ENCODE results near the gene TIAM2.
"Not testable (repeated sequence)": the region's sequence is repeated elsewhere in the genome, so short reads cannot be mapped to it uniquely, and the experiment has no call there.

Gene TIAM2

GRCh38 chr6:155106456-155107115 is 111.5 kb downstream of the TIAM2 start:
- DNase-seq = no peak

DNA sequence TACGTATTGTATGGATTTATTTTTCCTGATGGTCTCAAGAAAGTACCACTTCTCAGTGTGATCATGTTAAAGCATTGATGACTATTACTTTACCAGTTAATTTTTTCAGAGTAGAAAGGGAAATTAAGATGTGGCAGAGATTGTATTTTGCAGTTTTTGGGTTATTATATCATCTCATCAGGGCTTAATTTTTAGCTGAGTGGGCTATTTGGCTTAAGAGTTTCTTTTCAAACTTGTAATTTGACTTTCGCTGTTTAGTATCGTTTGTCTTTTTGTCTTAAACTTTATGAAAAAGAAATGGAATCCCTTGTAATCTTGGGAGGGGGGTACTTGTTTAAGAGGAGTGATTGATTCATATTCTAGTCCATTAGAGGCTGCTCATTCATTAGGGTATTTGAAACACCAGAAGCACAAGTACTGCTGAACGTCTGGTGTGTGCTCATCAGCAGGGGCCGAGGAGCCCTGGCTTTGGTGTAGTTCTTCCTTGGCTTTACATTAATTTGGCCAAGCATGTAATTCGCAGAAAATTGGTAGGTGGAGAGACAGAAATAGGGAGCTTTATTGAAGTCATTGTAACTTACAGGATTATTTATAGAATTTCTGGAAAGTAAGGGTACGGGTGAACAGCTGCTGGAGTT is 112.4 kb downstream of the TIAM2 start:
- no peak for DNase-seq

DNA sequence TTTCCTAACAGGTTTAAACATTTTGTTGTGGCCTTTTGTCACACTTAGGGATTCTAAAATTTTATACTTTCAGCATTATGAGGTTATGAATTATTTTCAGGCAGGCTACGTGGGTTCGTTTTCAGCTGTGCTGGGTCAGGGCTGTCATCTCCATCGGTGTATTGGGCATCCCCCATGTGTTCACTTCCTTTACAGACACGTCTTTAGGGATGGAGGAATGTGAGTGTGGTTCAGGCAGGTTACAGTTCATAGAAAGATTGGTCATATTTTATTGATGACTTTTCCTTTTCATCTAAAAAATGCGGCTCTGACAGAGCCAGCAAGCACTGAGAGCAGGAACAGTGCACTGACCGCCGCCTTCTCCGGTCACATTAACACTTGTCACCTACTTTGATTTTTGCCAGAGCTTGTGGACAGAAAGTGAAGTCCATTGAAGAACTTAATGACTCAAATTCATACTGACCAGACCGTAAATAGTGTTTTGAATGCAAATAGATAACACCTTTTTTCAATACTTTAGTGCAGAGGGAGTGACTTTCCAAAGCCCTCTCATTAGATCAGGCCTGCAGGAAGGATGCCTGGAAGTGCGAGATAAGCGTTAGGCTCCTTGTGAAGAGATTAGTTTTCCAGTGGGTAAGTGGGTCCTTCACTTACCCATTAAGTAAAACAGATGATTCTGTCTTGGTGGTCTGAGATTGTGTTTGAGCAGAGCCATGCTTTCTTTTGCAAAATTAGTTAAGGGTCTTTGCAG is 113.1 kb downstream of the TIAM2 start:
- DNase-seq = no peak

DNA sequence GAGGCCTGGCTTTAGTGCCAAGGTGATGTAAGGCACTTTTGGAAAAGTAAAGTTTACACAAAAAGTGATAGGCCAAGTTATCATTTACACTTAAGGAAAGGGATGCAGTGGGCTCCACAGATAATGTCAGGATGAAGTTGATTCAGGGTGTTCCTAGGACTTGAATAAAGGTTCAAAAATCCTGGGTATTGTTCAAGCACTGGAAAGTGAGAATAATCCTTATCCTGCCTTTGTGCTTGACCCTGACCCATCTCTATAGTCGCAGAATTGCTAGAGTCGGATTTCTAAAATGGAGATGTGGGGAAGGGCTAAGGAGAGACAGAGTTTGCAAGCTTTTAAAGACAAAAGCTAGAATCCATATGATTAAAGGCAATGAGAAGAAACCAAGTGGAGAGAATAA is 115.6 kb downstream of the TIAM2 start:
- DNase-seq = no peak

DNA sequence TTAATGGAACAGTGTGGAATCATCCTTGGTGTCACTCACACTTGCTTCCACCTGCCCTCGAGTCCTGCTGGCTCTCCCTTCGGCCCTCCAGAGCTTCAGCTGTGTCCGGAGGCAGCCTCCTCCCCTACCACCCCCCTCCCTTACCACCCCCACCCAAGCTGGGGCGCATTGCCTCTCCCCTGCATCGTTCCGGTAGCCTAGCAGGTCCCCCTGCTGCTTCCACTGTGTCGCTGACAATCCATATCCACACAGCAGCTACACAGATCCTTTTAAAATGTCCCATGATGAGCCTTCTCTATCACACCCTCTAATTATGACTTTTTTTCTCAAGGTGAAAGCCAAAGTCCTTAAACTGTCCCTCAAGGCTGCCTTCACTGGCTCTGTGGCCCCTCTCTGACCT is 117.6 kb downstream of the TIAM2 start:
- no peak for DNase-seq

DNA sequence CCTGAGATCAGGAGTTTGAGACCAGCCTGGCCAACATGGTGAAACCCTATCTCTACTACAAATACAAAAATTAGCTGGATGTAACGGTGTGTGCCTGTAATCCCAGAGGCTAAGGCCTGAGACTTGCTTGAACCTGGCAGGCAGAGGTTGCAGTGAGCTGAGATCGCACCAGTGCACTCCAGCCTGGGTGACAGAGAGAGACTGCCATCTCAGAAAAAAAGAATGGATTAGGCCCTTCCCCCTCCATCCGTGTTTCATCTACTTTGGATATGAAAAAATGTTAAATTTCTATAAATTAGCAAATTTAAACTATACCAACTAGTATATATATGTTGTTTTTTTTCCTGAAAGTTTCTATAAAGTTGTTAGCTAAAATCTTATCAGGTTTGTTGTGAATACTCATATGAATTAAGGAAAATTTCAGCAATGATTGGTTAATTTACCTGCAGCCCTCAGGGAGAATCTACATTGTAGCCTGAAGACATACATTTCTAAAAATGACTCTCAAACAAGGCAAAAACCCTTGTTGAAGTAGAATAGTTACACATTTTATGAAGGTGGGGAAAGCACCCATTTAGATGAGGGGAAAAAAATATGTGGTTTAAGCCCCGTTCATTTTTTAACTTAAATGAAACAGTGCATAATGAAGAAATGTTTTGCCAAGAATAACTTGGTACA is 120.9 kb downstream of the TIAM2 start:
- no peak for DNase-seq

- no peak for DNase-seq
Observed at GRCh38 chr6:155116571-155116910, 121.4 kb downstream of the TIAM2 start.

- no peak for DNase-seq
Observed at GRCh38 chr6:155117256-155117655, 122.1 kb downstream of the TIAM2 start.

- no peak for DNase-seq
Observed at GRCh38 chr6:155117785-155118184, 122.7 kb downstream of the TIAM2 start.

DNA sequence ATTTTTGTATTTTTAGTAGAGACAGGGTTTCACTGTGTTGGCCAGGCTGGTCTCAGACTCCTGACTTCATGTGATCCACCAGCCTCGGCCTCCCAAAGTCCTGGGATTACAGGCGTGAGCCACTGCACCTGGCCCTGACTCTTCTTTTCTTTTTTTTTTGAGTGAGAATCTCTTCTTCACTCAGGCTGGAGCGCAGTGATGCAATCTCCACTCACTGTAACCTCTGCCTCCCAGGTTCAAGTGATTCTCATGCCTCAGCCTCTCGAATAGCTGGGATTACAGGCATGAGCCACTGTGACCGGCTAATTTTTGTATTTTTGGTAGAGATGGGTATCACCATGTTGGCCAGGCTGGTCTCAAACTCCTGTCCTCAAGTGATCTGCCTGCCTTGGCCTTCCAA is 124.1 kb downstream of the TIAM2 start:
- not testable (repeated sequence) for DNase-seq

GRCh38 chr6:155120034-155120433 is 124.9 kb downstream of the TIAM2 start:
- DNase-seq = no peak

- DNase-seq = no peak
Observed at GRCh38 chr6:155121294-155121693, 126.2 kb downstream of the TIAM2 start.

DNA sequence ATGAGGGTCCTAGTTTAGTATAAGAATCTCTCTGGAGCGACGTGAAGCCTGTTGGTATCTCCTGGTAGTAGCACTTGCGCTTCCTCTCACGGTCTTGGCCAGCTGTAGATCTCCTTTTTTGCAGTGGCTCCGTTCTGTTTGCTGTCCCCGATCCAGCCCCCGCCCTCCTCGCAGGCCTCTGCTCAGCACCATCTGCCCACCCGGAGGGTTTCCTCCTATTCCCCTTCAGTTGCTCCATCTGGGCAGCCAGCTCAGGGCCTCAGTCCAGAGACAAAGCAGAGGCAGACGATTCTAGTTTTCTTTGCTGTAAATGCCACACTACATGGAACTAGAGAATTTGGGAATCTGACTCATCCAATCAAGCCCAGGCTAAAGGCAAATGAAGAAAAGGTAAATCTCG is 126.6 kb downstream of the TIAM2 start:
- peak; percentile 77 for DNase-seq

GRCh38 chr6:155122199-155122950 is 127.3 kb downstream of the TIAM2 start:
- DNase-seq = no peak

- DNase-seq = no peak
Observed at GRCh38 chr6:155123520-155123919, 128.4 kb downstream of the TIAM2 start.

- no peak for DNase-seq
Observed at GRCh38 chr6:155125906-155126305, 130.8 kb downstream of the TIAM2 start.

DNA sequence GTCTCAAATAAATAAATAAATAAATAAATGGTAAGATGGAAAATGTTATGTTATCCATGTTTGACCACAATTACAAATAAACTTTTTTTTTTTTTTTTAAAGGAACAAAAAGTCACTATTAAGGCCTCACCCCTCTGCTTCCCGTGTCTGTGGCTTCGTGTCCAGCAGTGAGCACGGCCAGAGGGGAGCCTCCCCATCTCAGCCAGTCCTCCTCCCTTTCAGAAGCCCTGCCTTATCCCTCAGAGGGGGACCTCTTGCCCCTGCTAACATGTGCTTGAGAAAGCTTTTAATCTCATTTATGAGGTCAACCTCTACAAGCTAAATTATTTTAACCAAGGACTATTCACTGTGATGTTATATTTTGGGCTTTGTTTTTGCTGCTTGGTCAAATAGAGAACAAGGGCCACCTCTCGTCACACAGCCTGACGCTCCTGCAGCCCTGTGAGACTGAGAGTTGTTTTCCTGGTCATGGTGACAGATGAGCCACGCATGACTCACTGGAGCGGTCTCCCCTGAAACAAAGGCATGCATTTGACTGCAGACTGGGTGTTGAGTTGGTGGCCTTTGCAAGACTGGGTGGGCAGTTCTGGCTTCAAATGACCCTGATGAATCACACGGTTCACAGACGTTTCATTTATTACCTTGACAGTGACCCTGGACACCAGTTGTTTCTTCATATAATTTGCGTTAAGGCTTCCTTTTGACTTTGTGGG is 131.8 kb downstream of the TIAM2 start:
- no peak for DNase-seq

DNA sequence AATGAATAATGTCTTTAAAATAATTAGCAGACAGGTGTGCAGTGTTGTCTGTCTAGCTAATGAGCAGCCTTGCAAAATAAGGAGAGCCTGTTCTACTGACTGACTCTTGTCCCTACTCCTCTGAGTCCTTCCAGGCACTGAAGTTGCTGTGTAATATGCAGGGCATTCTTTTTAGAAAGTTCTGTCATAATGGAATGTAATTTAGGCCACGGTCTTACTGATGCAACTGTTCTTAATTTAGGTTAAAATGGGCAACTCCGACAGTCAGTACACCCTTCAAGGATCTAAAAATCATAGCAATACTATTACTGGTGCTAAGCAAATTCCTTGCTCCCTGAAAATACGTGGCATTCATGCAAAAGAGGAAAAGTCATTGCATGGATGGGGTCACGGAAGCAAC is 133.9 kb downstream of the TIAM2 start:
- DNase-seq = no peak

- DNase-seq = no peak
Observed at GRCh38 chr6:155129744-155130143, 134.6 kb downstream of the TIAM2 start.

DNA sequence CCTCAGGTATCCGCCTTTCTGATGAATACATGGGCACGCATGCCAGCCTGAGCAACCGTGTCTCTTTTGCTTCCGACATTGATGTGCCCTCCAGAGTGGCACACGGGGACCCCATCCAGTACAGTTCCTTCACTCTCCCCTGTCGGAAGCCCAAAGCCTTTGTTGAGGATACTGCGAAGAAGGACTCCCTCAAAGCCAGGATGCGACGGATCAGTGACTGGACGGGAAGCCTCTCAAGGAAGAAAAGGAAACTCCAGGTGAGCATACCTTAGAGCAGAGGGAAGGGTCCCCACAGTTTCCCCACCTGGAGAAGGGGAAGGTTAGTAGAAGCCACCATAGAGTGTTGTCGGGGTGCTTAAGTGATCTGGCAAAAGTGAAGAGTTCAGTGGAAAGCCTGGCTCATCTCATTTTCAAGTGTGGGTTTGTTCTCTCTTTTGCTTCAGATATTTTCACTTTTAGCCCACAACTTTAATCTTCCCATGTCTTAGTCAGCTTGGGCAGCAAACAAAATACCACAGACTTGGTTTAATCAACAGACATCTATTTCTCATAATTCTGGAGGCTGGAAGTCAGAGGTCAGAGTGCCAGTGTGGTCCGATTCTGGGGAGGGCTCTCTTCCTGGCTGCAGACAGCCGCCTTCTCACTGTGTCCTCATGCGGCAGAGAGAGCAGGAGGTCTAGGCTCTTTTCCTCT is 135.2 kb downstream of the TIAM2 start:
- no peak for DNase-seq

GRCh38 chr6:155132617-155133016 is 137.5 kb downstream of the TIAM2 start:
- DNase-seq = no peak

- no peak for DNase-seq
Observed at GRCh38 chr6:155141002-155141401, 145.9 kb downstream of the TIAM2 start.
